Activated CD8-positive, alpha-beta memory T cell treated with anti-CD3 and anti-CD28 coated beads for 48 hours (primary cell): ENCODE results near the gene CLEC19A.

ENCODE experiments used
- DNase-seq, 3 experiments: peaks; one replicate each; pipeline ENCODE4 v3.0.0-alpha.2; 2020; ENCODE audit warnings: low read depth in 2 of 3, low spot score in 2 of 3

The CLEC19A gene

DNA sequence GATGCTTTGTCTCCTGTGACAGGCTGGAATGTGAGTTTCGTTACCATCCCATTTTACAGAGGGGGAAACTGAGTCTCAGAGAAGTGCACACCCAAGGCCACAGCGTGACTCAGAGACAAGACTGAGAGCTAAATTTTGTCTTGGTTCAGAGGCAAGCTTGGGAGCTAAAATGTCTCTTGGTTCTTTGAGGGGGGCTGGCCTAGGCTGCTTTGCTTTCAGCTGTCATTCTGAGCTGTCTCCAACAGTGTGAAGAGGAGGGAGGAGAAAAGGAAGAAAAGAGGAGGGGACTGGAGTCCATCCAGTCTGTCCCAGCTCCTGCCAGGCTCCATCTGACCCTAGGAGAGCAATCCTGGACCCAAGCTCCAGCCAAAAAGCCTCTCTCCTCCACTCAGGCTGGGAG is at the start of gene CLEC19A:
TSS of gene CLEC19A (plus strand) at position 301 of the 400 bp plus-strand sequence. CDS start 121 bp downstream, outside the sequence.
- no peak for DNase-seq

DNA sequence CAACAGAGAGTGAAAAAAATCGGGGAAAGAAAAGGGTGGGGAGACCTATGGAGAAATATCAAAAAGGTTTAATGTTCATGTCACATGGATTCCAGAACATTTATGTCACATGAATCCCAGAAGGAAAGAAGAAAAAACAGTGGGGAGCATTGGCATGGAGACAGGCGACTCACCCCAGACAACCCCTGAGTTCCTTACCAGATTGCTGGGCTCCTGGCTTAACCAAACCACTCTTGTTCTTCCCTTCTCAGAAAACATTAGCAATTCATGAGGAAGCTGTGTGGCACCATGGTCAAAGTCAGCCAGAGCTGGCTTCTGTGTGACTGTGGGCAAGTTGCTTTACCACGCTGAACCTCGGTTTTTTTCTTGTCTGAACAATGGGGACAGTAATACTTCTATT is 49.6 kb upstream of the CLEC19A start:
- DNase-seq: no peak

DNA sequence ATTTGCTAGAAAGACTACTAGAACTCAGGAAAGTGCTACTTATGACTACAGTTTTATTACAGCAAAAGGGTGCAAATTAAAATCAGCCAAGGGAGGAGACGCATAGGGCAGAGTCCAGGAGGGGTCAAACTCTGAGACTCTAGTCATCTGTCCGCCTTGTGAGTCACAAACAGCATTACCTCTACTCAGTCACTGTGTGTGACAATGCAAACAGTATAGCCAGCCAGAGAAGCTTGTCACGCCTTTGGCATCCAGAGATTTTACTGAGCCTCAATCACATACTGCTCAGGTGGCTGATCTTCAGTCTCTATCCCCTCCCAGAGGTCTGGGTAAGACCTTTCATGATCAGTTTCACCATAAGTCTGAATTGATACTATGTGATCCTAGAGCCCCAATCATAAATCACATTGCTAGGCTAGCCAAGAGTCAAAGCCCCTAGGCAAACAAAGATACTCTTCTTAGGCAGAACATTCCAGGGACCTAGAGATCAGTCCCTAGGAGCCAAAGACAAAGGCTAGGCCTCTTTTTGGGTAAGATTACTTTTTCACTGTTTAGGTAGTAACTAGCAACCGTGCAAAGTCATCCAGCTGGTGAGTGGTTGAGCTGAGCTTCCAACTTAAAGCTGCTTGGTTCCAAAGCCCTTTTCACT is 48.8 kb upstream of the CLEC19A start:
- DNase-seq: no peak

DNA sequence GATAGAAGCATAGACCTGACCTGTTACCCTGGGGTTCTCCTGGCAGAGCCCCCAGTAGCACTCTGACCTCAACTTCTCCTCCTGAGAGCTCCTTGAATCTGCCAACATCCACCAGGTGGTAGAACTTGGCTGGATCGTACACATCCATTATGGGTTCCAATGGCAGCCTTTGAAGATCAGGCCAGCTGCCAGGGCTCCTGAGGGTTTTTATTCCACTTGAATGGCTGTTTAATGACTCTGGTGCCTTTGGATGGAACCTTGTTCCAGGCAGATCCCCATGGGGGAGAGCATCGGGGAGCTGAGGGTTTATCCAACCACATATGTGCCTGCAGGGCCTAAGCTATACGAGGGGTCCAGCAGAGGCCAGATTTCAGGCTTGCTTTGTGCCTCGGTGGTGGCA is 47.1 kb upstream of the CLEC19A start:
- DNase-seq: no peak

DNA sequence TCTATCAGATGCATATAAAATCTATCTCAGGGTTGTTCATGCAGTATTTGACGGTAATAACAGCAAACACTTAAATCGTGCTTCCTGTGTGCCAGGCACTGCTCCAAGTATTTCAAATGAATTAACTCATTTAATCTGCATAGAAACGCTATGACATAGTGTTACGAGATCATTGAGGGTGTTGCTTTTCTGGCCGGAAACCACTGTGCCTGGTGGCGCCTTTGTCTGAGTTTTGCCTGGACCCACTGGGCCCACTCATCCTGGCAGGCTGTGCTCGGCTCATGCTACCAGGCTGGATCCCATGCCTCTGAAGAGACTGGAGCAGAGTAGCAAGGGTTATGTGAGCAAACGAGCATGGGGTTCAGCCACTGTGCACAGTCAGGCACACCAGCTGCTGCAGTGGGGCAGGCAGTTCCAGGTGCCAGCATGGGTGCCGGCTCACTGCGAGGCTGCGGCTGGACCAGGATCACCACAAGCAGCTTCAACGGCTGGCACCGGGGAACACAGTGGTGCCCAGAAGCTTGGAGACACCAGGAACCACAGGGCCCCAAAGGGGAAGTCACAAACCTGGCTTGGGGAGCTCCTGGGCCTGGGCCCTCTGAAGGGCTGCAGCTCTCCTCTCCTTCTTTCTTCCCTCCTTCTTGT is 45.9 kb upstream of the CLEC19A start:
- DNase-seq: no peak

DNA sequence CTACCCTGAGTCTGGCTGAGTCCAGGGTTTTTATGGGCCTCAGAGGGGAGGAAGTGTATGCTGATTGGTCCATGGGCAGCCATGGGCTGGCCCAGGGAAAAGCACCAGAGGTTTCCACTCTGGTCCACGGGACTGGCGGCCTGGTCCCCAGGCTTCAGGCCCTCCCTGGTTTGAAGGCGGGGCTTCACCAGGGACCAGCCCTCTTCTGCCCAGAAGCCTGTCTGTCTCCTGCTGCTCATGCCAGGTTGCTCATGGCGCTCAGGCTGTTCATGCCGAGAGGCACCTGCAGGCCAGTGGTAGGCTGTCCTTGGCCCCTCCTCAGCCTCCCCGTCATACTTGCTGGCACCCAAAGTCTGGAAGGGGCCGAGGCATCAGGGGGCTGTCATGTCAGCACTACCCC is 45.0 kb upstream of the CLEC19A start:
- no peak for DNase-seq

DNA sequence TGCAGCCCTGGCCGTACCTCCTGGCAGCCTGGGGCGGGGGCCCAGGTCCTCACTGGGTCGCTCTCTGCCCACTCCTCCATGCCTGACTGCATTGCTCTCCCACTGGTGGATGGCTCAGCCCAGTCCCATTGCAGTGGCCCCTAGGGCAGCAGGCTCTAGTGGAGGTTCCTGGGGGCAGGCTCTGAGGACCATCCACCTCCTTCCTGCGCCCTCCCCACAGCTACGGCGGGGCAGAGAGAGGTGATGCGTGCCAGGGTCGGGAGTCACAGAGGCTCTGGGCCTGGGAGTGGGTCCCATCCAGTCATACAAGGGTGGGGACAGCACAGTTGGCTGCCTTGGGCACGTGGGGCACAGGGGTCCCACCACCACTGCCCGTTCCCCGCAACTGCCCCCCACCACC is 44.0 kb upstream of the CLEC19A start:
- DNase-seq: no peak

DNA sequence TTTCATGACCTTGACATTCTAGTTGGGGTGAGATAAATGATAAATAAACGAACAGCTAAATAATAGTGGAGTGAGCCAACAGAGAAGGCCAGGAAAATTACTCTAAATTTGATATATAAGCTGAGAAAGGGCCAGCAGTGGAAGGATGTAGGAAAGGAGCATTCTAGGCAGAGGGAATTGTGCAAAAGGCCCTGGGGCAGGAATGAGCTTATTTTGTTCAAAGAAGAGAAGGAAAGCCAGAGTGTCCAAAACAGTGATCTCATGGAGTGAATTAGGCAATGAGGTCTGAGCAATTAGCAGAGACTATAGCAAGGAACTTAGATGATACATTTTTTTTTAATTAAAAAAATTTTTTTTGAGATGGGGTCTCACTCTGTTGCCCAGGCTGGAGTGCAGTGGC is 43.3 kb upstream of the CLEC19A start:
- no peak for DNase-seq

DNA sequence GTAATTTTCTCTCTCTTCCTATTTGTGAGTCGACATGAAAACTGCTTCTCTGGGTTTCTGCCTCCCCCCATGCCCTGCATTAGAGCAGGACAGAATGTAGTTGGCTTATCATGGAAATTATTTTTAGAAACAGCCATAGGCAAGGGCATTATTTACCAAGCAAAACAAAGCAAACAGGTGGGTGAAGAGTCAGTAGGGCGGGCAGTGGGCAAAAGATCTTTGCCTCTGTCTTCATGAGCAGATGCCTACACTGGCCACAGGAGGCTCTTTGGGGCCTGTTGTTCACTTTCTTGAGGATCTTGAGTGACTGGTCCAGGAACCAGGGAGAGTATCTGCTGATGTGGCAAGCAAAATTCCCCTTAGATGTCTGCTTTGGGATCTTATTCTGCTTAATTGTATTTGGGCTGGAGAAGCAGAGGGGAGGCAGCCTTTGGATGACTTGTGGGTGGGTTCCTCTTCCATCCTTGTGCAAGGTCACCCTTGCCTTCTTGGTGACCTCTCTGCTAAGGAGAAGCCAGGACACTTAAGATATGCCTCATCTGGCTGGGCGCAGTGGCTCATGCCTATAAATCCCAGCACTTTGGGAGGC is 42.5 kb upstream of the CLEC19A start:
- DNase-seq: no peak

DNA sequence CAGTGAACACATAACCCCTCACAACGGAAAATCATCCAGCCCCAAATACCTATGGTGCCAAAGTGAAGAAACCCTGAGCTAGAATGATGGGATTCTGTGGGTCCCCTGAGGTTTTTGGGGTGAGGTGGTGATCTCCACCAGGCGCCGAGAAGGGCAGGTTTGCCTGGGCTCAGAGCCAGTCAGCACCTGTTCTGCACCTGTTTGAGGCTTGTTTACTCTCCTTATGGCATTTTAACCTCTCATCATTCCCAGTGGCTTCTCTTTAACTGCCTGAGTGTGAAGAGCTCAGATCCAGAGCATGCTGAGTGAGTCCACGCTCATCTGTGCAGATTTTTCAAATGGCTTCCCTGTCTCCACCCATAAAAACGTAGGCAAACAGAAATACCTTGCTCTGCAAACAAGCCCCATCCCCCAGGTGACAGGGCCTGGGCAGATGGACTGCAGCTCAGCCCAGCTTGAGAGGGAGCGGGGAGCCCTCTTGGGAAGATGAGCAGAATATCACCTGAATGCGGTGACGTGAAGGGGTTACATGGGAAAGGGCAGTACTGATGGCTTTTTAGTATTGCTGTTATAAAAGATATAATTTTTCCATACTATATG is 40.1 kb upstream of the CLEC19A start:
- no peak for DNase-seq

DNA sequence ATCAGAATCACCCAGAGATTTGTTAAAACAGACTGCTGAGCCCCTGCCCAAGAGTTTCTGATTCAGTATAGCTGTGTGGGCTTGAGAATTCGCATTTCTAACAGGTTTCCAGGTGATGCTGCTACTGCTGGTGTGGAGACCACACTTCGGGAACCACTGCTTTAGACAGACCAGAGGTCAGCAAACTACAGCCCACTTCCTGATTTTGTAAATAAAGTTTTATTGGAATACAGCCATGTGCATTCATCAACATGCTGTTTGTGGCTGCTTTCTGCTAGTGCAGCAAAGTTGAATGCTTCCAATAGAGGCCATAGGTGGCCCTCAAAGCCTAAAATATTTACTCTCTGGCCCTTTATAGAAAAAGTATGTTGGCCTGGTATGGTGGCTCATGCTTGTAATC is 32.6 kb upstream of the CLEC19A start:
- no peak for DNase-seq

DNA sequence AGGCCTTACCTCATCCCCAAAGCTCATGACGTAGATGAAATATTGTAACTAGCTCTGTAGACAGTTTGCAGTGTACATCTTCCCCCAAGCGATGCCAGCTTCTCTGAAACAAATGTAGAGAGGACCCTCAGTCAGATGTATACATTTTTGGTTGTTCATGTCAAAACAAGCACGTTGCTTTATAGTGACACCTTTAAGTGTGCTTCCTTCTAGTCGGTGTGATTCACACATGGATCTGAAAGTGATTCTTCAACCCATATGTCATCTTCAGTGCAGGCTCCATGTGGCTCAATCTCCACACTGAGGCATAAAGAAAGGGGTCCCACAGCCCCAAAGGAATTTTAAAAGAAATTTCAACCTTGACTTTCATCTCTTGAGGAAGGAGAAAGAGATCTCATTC is 30.9 kb upstream of the CLEC19A start:
- no peak for DNase-seq

DNA sequence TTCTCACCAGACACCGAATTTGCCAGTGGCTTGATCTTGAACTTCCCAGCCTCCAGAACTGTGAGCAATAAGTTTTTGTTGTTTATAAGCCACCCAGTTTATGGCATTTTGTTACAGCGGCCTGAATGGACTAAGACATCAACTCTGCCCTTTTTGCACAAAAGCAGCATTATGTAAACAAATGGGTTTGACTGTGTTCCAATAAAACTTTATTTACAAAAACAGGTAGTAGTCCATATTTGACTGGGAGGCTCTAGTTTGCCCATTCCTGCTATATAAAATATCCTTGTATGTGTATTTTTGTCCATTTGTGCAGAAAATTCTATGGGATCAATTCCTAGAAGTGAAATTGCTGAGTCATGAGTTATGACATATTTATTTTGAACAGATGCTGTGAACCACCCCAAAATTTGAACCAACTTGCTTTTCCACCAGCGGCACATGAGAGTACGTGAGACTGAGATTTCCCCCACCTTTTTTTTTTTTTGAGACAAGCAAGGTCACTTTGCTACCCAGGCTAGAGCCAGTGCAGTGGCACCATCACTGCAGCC is 21.3 kb upstream of the CLEC19A start:
- no peak for DNase-seq

DNA sequence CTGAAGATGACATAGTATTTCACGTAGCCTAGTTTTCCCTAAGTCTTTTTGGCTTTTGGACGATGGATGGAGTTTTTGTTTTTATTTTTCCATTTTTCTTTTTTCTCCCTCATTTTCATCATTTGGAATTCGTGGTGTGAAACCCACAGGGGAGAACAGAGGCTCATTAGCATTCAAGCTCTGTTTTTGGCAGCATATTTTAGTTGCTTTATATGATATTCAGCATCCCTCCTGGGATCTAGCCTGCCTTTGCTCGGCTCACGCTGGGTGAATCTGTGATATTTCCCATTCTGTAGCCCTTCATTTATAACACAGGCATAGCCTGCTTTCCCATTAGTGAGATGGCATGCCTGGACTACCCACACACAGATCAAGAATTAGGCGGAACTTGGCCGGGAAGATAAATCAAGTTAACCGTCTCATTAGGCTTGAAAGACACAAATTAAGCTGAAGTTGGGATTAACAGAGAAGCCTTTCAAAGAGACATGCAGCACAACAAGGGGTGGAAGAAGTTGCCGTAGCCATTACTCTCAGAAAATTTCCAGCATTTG is 20.1 kb upstream of the CLEC19A start:
- DNase-seq: no peak

DNA sequence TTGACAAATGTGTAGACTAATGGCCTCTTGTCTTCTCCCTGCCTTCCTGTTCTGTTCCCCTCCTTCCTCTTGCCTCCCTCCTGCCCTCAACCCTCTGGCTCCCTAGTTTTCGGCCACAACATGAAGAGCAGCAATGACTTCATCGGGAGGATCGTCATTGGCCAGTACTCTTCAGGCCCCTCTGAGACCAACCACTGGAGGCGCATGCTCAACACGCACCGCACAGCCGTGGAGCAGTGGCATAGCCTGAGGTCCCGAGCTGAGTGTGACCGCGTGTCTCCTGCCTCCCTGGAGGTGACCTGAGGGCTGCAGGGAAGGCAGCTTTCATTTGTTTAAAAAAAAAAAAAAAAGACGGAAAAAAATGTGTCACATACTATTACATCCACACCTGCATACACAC is 18.8 kb upstream of the CLEC19A start:
- DNase-seq: no peak

DNA sequence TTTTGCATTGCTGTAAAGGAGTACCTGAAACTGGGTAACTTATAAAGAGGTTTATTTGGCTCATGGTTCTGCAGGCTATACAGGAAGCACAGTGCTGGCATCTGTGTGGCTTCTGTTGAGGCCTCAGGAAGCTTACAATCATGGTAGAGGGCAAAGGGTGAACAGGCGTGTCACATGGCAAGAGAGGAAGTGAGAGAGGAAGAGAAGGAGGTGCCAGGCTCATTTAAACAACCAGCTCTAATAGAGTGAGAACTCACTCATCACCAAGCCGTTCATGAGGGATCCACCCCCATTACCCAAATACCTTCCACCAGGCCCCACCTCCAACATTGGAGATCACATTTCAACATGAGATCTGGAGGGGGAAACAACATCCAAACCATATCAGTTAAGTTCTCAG is 16.4 kb upstream of the CLEC19A start:
- DNase-seq: no peak

DNA sequence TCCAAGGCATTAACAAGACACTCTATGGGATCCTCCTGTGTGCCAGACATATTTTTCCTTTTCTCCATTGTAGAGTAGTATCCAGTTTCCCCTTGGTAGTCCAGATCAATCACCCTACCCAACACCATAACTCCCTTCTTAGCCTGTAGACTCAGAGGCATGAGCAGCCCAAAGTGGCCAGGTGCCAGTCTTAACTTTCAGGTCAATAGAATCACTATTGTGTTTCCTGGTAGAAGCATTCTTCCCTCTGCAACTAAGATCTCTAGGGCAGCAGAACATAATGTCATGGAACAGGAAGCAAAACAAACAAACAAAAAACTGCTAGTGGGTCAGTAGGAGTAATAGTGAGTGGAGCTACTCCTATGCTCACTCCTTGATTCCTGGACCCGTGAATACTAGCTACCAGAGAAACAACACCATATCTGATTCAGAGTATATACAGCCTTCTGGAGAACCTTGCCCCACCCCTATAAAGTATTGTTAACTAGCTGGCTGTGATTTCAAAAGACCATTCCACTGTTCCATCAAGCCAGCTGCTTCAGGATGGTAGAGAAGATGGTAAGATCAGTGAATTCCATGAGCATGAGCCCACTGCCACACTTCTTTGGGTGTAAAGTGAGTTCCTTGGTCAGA is 11.2 kb upstream of the CLEC19A start:
- no peak for DNase-seq

DNA sequence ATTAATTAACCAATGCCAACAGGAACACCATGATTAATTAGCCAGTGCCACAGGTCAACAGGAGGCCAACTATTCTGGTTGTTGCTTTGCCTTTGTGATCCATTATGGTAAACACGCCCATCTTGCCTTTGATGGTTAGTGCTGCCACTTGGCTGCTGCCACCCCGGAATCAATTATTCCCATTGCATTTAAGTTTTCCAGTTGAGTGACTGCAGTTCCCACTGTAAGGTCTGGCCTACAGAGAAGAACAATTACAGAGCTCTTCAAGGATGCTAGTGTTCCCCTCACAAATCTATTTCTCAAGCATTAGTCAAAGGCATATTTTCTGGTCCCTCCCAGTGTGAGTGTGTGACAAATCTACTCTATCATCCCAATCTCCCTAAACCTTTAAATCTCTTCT is 7.1 kb upstream of the CLEC19A start:
- DNase-seq: no peak

DNA sequence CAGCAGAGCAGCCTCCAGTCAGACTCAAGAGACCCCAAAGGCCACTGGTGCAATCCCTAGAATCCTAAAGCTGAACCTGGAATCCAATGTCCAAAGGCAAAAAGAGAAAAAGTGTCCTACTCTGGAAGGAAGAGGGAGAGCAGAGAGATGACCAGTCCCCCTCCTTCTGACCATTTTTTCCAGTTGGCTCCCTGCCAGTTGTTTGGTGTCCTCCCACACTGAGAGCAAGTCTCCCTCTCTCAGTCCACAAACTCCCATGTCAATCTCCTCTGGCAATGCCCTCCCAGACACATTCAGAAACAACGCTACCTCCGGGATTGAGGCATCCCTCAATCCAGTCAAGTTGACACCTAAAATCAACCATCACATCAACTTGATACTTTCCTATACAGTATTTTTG is 4.3 kb upstream of the CLEC19A start:
- DNase-seq: no peak

DNA sequence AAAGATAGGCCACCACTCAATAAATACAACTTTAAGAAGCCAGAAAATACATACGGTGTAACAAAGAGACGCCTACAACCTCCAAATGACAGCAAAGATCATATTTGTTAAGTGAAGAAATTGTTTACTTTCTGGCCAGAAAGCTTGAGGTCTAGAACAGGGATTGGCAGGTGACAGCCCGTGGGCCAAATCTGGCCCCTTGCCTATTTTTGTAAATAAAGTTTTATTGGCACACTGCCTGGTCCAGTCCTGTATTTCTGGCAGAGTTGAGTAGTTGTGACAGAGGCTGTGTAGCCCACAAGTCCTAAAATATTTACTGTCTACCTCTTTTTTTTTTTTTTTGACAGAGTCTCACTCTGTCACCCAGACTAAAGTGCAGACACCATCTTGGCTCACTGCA is 3.4 kb upstream of the CLEC19A start:
- no peak for DNase-seq

DNA sequence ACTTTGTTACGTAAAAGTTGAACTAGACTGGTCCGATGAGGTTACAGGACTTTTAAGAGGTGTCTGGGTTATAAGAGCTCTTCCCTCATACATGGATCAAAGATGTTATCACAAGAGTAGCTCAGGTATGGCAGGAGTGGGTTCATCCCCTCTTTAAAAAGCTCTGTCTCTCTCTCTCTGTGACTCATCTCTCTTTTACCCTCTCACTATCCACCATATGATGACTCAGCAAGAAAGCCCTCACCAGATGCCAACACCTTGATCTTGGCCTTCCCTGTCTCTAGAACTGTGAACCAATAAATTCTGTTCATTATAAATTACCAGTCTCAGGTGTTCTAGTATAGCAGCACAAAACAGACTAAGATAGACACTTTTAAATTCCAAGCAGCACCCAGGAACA is 1.9 kb upstream of the CLEC19A start:
- no peak for DNase-seq
